HS-5 (cell line): ENCODE measurements around the gene MEIS2.

ENCODE experiments used
- DNase-seq: peaks from one replicate; pipeline ENCODE4 v3.0.0-alpha.2; 2012; ENCODE audit warnings: low read depth

MEIS2 gene

GRCh38 chr15:36926427-36926825 is 173.9 kb downstream of the MEIS2 start:
- no peak for DNase-seq

- DNase-seq = no peak
Observed at GRCh38 chr15:36925653-36926426, 174.5 kb downstream of the MEIS2 start.

GRCh38 chr15:36925049-36925448 is 175.3 kb downstream of the MEIS2 start:
- DNase-seq = no peak

GRCh38 chr15:36924034-36924433 is 176.3 kb downstream of the MEIS2 start:
- no peak for DNase-seq

- DNase-seq = no peak
Observed at GRCh38 chr15:36921484-36922091, 178.8 kb downstream of the MEIS2 start.

- DNase-seq = no peak
Observed at GRCh38 chr15:36917411-36918267, 182.7 kb downstream of the MEIS2 start.

- no peak for DNase-seq
Observed at GRCh38 chr15:36914960-36915808, 185.2 kb downstream of the MEIS2 start.

- no peak for DNase-seq
Observed at GRCh38 chr15:36914466-36914865, 185.9 kb downstream of the MEIS2 start.

- no peak for DNase-seq
Observed at GRCh38 chr15:36912311-36912712, 188.0 kb downstream of the MEIS2 start.

- no peak for DNase-seq
Observed at GRCh38 chr15:36911322-36911944, 188.9 kb downstream of the MEIS2 start.

- no peak for DNase-seq
Observed at GRCh38 chr15:36908991-36909390, 191.4 kb downstream of the MEIS2 start.

- no peak for DNase-seq
Observed at GRCh38 chr15:36907295-36907694, 193.1 kb downstream of the MEIS2 start.

GRCh38 chr15:36905908-36906307 is 194.4 kb downstream of the MEIS2 start:
- peak; percentile 25 for DNase-seq

- no peak for DNase-seq
Observed at GRCh38 chr15:36904715-36905114, 195.6 kb downstream of the MEIS2 start.

- no peak for DNase-seq
Observed at GRCh38 chr15:36903922-36904556, 196.3 kb downstream of the MEIS2 start.

GRCh38 chr15:36903195-36903594 is 197.2 kb downstream of the MEIS2 start:
- DNase-seq = no peak

GRCh38 chr15:36901012-36901411 is 199.3 kb downstream of the MEIS2 start:
- no peak for DNase-seq

GRCh38 chr15:36899696-36900095 is 200.7 kb downstream of the MEIS2 start:
- no peak for DNase-seq

- DNase-seq = no peak
Observed at GRCh38 chr15:36898536-36899126, 201.7 kb downstream of the MEIS2 start.

- no peak for DNase-seq
Observed at GRCh38 chr15:36897834-36898233, 202.5 kb downstream of the MEIS2 start.

GRCh38 chr15:36896949-36897348 is 203.4 kb downstream of the MEIS2 start:
- DNase-seq = no peak
